Neural progenitor cell (in vitro differentiated cells): ENCODE measurements around the gene STARD9.

ENCODE experiments used
- CTCF ChIP-seq: fragments of 200-600 bp; sonication (generic); IDR thresholded peaks from 2 replicates; pipeline ENCODE4 v1.5.1; 2017; ENCODE audit warnings: antibody characterized with exemption, mild to moderate bottlenecking
- EZH2 ChIP-seq: fragments of 200-600 bp; sonication (generic); IDR thresholded peaks from 2 replicates; pipeline ENCODE4 v1.6.1; 2017; ENCODE audit warnings: antibody characterized with exemption, mild to moderate bottlenecking, moderate library complexity
- EZH2phosphoT487 ChIP-seq: fragments of 200-600 bp; sonication (generic); IDR thresholded peaks from 2 replicates; pipeline ENCODE4 v1.6.1; 2017; ENCODE audit warnings: antibody characterized with exemption

GRCh38 chr15:42594095-42594494 lies 18.7 kb downstream of the STARD9 start:
- TF ChIP-seq CTCF (no peak), EZH2 (no peak), EZH2phosphoT487 (no peak)
